Activated CD4-positive, alpha-beta T cell treated with anti-CD3 and anti-CD28 coated beads, Interleukin-2, Interleukin-6, amounts not matched to agents 100 ng/mL and 50 ng/mL, durations not matched to agents 16 hours and 8 hours (primary cell): ENCODE measurements around the gene IGSF9B.

Source experiments
- DNase-seq: peaks from one replicate; pipeline ENCODE4 v3.0.0-alpha.2; 2020

IGSF9B gene

DNA sequence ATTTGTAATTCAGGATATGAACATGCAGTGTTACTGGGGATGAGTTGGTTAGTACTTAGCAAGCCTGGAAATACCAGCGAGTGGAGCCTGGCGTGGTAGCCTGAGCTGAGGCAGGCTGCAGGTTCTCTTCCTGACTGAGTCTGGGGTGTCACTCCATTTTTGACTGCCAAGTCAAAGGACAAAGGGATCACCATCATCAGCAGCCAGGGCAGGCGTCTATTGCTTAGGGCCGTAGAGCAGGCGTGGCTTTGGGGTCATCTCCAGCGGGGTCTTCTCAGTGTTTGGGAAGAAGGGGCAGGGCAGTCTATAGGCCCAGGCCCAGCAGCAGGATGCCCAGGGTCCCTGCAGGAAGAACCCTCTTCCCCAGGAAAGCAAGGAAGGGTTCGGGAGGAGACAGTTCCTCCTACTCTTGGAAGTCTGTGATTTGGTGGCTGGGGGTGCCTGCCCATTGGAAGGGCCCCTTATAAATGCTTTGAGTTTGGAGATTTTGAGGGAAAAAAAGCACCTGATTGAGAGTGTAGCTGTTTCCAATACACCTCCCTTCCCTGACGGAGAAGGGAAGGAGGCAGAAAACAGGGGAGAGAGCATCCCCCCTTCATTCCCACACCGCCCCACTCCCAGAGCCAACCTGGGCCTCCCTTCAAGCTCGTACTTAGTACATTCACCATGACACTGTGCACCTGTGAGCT is 60.0 kb downstream of the IGSF9B start:
- DNase-seq: no peak

DNA sequence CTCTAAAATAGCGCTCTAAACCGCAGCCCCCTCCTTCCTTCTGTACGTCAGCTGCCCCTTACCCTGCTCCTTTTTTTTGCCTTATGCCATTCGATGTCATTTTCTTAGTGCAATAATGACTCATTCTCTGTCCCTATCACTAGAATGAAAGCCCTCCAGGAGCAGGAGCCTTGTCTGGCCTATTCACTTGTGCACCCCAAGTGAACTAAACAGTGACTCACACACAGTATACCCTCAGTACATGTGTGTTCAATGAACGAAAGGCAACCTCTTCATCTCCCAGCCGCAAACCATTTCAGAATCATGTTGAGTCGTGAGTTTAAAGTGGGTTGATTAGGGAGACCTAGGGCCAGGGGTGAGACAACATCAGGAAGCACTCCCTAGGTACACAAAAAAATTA is 60.7 kb downstream of the IGSF9B start:
- no peak for DNase-seq

- DNase-seq: no peak
Observed at GRCh38 chr11:133895551-133895950, 61.2 kb downstream of the IGSF9B start.

- DNase-seq: no peak
Observed at GRCh38 chr11:133895061-133895479, 61.7 kb downstream of the IGSF9B start.

GRCh38 chr11:133893381-133893780 is 63.4 kb downstream of the IGSF9B start:
- no peak for DNase-seq

GRCh38 chr11:133892584-133893380 is 64.0 kb downstream of the IGSF9B start:
- no peak for DNase-seq

- DNase-seq: no peak
Observed at GRCh38 chr11:133892126-133892525, 64.6 kb downstream of the IGSF9B start.

- no peak for DNase-seq
Observed at GRCh38 chr11:133889893-133890292, 66.9 kb downstream of the IGSF9B start.

GRCh38 chr11:133889188-133889587 is 67.6 kb downstream of the IGSF9B start:
- no peak for DNase-seq

- DNase-seq: no peak
Observed at GRCh38 chr11:133887692-133888332, 69.0 kb downstream of the IGSF9B start.

DNA sequence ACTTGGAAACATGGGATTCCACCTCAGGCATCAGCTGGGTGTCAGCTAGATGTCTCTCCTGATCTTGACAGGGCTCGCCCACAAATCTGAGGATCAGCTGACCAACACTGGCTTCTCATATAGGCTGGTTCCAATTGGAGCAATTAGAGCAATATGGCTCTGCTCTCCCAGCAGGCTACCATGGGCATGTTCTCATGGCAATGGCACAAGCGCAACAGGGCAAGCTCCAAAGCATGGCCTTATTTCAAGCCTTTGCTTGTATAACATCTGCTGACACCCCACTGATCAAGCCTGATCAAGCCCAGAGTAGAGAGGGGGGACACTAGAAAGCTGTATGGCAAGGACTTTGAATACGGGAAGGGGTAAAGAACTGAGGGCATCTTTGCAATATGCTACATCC is 70.7 kb downstream of the IGSF9B start:
- DNase-seq: no peak

DNA sequence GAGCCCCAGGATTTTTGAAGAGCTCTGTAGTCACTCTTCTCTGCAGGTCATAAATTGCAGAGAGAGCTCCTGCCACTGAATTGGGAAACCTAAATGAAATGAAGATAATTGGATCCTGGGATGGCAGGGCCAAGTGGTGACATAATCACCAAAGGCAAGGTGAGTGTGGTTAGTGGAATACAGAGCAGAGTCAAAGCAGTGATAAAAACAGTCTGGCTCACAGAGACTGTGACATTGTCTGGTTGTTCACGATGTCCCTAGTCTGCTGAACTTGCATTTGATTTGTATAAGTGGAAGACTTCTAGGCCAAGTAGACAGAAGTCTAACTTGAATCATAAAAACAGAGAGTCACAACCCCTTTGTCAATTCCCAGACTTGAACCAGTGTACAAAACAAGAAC is 84.6 kb downstream of the IGSF9B start:
- DNase-seq: no peak

DNA sequence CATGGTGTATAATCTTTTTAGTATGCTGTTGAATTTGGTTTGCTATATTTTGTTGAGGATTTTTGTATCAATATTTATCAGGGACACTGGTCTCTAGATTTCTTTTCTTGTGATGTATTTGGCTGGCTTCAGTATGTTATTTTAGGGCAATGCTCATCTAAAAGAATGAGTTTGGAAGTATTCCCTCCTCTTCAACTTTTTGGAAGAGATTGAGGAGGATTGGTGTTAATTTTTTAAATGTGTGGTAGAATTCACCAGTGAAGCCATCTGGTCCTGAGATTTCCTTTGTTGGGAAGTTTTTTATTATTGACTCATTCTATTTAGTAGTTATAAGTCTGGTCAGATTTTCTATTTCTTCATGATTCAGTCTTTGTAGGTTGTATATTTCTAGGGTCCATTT is 89.3 kb downstream of the IGSF9B start:
- no peak for DNase-seq

DNA sequence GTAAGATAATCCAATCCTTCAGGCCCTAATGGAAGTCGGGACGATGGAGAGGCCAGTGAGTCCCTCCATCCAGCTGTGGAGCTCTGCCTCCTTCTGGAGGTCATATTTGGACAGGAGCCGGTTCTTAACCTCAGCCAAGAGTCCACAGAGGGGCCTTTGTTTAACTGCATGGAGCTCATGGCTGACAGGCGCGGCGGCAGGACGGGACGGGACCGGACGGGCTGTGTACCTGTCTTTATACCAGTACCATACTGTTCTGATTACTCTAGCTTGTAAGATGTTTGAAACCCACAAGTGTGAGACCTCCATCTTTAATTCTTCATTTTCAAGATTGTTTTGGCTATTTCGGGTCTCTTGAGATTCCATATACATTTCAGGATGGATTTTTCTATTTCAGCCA is 91.3 kb downstream of the IGSF9B start:
- DNase-seq: no peak

GRCh38 chr11:133864756-133865155 is 92.0 kb downstream of the IGSF9B start:
- no peak for DNase-seq

- DNase-seq: no peak
Observed at GRCh38 chr11:133860151-133860550, 96.6 kb downstream of the IGSF9B start.
